B cell (primary cell): ENCODE measurements around the gene DCUN1D4. TPM values are rescaled to one million over a fixed set of nuclear protein-coding genes. Genes with fewer than 3 reads are reported as not detected.

ENCODE experiments used
- ATAC-seq: fragments of 200-7000 bp; cut with Tn5 transposase; one replicate; pipeline ENCODE4 v1.10.0; 2021; ENCODE audit warnings: low read depth, mild to moderate bottlenecking, moderate number of reproducible peaks, moderate library complexity
- CTCF ChIA-PET: fragments of 350-600 bp; sonication (Branson Sonifier 250); formaldehyde crosslinking; loops from one replicate; lab custom pipeline; 2021; ENCODE audit warnings: antibody characterized with exemption, inconsistent platforms; lab: Charles Lee
- POLR2A ChIA-PET: fragments of 350-600 bp; sonication (Branson Sonifier 250); formaldehyde crosslinking; loops from one replicate; lab custom pipeline; 2021; ENCODE audit warnings: antibody characterized with exemption; lab: Charles Lee
- DNase-seq: peaks from one replicate; pipeline ENCODE4 v3.0.0; 2013
- H2AFZ ChIP-seq: 2 replicates; pipeline ENCODE4 v1.6.1; 2012; ENCODE audit warnings: mild to moderate bottlenecking, low read depth, low read length; ENCODE audit not compliant: insufficient read depth, poor library complexity, severe bottlenecking
- H3K27ac ChIP-seq, 2 donors: 1 replicate in 1 of 2; 2 replicates in 1 of 2; pipeline ENCODE4 v1.5.1; 2012 to 2013; ENCODE audit warnings: low read length in 2 of 2, mild to moderate bottlenecking in 2 of 2, moderate library complexity in 1 of 2
- H3K27me3 ChIP-seq, 4 experiments: fragments of 200-600 bp in 1 of 4; sonication (generic) in 1 of 4; replicated peaks in 1 of 4; 1 replicate in 2 of 4; 2 replicates in 2 of 4; pipeline versions ENCODE4 v1.6.1 to v1.7.0; 2013 to 2016; ENCODE audit warnings: low read length in 3 of 4, mild to moderate bottlenecking in 2 of 4, mixed read lengths in 1 of 4, moderate library complexity in 1 of 4; ENCODE audit not compliant: insufficient read depth in 4 of 4, control insufficient read depth in 3 of 4; ENCODE audit errors: control extremely low read depth in 1 of 4
- H3K36me3 ChIP-seq, 2 experiments: replicated peaks in 1 of 2; 1 replicate in 1 of 2; 2 replicates in 1 of 2; pipeline versions ENCODE4 v1.6.1 to v1.7.1; 2013; ENCODE audit warnings: low read length in 1 of 2; ENCODE audit not compliant: insufficient read depth in 2 of 2, control insufficient read depth in 1 of 2; ENCODE audit errors: control extremely low read depth in 1 of 2, extremely low read depth in 1 of 2
- H3K4me1 ChIP-seq, 2 donors: fragments of 200-600 bp in 1 of 2; sonication (generic) in 1 of 2; 1 replicate in 1 of 2; 2 replicates in 1 of 2; pipeline versions ENCODE4 v1.5.1 to v1.6.1; 2013 to 2017; ENCODE audit warnings: low read length in 2 of 2; ENCODE audit not compliant: control insufficient read depth in 2 of 2, insufficient read depth in 2 of 2
- H3K4me2 ChIP-seq: replicated peaks from 2 replicates; pipeline ENCODE3; 2012; ENCODE audit warnings: mild to moderate bottlenecking, low read depth, low read length; ENCODE audit not compliant: poor library complexity, severe bottlenecking
- H3K4me3 ChIP-seq, 5 experiments: fragments of 200-600 bp in 1 of 5; sonication (generic) in 1 of 5; 1 replicate in 3 of 5; 2 replicates in 2 of 5; pipeline versions ENCODE4 v1.5.1 to v1.7.0; 2011 to 2016; ENCODE audit warnings: low read length in 4 of 5, mild to moderate bottlenecking in 4 of 5, low read depth in 2 of 5, control low read depth in 1 of 5, moderate library complexity in 1 of 5; ENCODE audit not compliant: insufficient read depth in 1 of 5; ENCODE audit errors: control extremely low read depth in 1 of 5, extremely low read depth in 1 of 5
- H3K79me2 ChIP-seq: fragments of 200-600 bp; sonication (generic); one replicate; pipeline ENCODE4 v1.6.0; 2016; ENCODE audit warnings: low read length; ENCODE audit not compliant: control insufficient read depth, insufficient read depth
- H3K9ac ChIP-seq: fragments of 200-600 bp; sonication (generic); 2 replicates; pipeline ENCODE4 v1.6.1; 2017; ENCODE audit warnings: mild to moderate bottlenecking, low read length, moderate library complexity
- H3K9me3 ChIP-seq, 3 donors: one replicate each; pipeline versions ENCODE4 v1.6.1 to v1.7.1; 2013; ENCODE audit warnings: low read length in 2 of 3; ENCODE audit not compliant: control insufficient read depth in 2 of 3, insufficient read depth in 1 of 3; ENCODE audit errors: control extremely low read depth in 1 of 3
- H4K20me1 ChIP-seq: 2 replicates; pipeline ENCODE4 v1.6.0; 2012; ENCODE audit warnings: mild to moderate bottlenecking, low read length; ENCODE audit not compliant: insufficient read depth, control insufficient read depth, poor library complexity, severe bottlenecking
- H3K27ac Mint-ChIP-seq: one replicate; pipeline ENCODE4 v1.8.0; 2021; ENCODE audit warnings: mixed read lengths
- H3K27me3 Mint-ChIP-seq: one replicate; pipeline ENCODE4 v1.8.0; 2021; ENCODE audit warnings: mixed read lengths
- H3K4me1 Mint-ChIP-seq: one replicate; pipeline ENCODE4 v1.8.0; 2021; ENCODE audit warnings: mixed read lengths
- H3K4me3 Mint-ChIP-seq: one replicate; pipeline ENCODE4 v1.8.0; 2021; ENCODE audit warnings: mixed read lengths
- H3K9me3 Mint-ChIP-seq: one replicate; pipeline ENCODE4 v1.8.0; 2022; ENCODE audit warnings: mixed read lengths; ENCODE audit not compliant: insufficient read depth
- CTCF ChIP-seq: fragments of 200-600 bp; IDR thresholded peaks from one replicate; pipeline ENCODE4 v1.8.0; 2022; ENCODE audit warnings: antibody characterized with exemption, mild to moderate bottlenecking
- EZH2 ChIP-seq: IDR thresholded peaks from 2 replicates; pipeline ENCODE4 v1.6.1; 2012; ENCODE audit warnings: borderline replicate concordance, low read depth, mild to moderate bottlenecking, moderate library complexity, low read length; ENCODE audit not compliant: insufficient read depth, poor library complexity, severe bottlenecking
- WGBS: methylation state at CpG from one replicate; pipeline ENCODE4 v1.1.5; 2013; ENCODE audit warnings: missing lambda C conversion rate; ENCODE audit not compliant: insufficient coverage; 5-methylcytosine and 5-hydroxymethylcytosine counted together
- intact Hi-C: fragments of 100-400 bp; cut with micrococcal nuclease; formaldehyde crosslinking; loops from one replicate; pipeline ENCODE4 v1.10.0; 2022
- polyA plus RNA-seq: library from polyadenylated mRNA; depleted of rRNA; stranded (reverse); fragments of >200 nt; gene quantifications from 2 replicates; pipeline ENCODE4 v1.2.3, GENCODE V29; 2012
- total RNA-seq, 2 donors: library from RNA; stranded (reverse); fragments of 120-200 nt in 1 of 2; gene quantifications; 1 replicate in 1 of 2; 2 replicates in 1 of 2; pipeline versions ENCODE4 v1.2.3 to v1.2.4, GENCODE V29; 2013 to 2022

Gene DCUN1D4
- total and polyA plus RNA-seq, 2 donors (not counting 1 experiment from before 2014, with no cell fraction given): 15.1 to 39.7 TPM

GRCh38 chr4:51840781-51841180 is 2.2 kb upstream of the DCUN1D4 start:
- Histone ChIP-seq H2AFZ (no peak overlapping the region), H3K4me3 (no peak overlapping the region), H3K9me3 (peaks cover 0 to 5% (median 2%) of the 10 kb centered on the region in 3 donors), H3K4me1 (peaks cover 9 to 12% of the 10 kb centered on the region in 2 donors), H3K36me3 (no peaks in the 10 kb centered on the region), H4K20me1 (no peaks in the 10 kb centered on the region), H3K79me2 (peaks cover 9% of the 10 kb centered on the region), H3K4me2 (no peak overlapping the region), H3K27ac (no peak overlapping the region), H3K9ac (no peak overlapping the region), H3K27me3 (no peaks in the 10 kb centered on the region)
- ATAC-seq: no peak
- intact Hi-C loops: loop anchor here (5.0 kb wide), 1 partner anchor 57 kb away; no protein-coding TSS in a partner anchor
- Mint-ChIP-seq H3K4me3 (no peak overlapping the region), H3K4me1 (peaks cover 11% of the 10 kb centered on the region), H3K9me3 (no peaks in the 10 kb centered on the region), H3K27ac (no peak overlapping the region), H3K27me3 (peaks cover 10% of the 10 kb centered on the region)
- no CpG with 5 or more reads among the region's 4 CpGs for WGBS
- DNase-seq: no peak
- ChIA-PET POLR2A (no interaction called here), CTCF (interaction anchor here (2.1 to 3.1 kb wide), 2 partner anchors 8 to 185 kb away, joined by 6 to 20 read pairs; no protein-coding TSS in a partner anchor)
- TF ChIP-seq EZH2: no peak
- TF ChIP-seq CTCF: no peak

GRCh38 chr4:51842167-51842553 is 793 bp upstream of the DCUN1D4 start:
- no peak for DNase-seq
- H3K4me3 ChIP-seq: peak overlapping the region; percentile 67 to 85 (median 71)
- peaks cover 0 to 5% (median 2%) of the 10 kb centered on the region in 3 donors for H3K9me3 ChIP-seq
- no peaks in the 10 kb centered on the region for H3K27me3 ChIP-seq
- ChIA-PET POLR2A (interaction anchor here (1.1 kb wide), 1 partner anchor 871 kb away, joined by 3 read pairs; no protein-coding TSS in a partner anchor), CTCF (interaction anchor here (0.9 to 3.1 kb wide), 5 partner anchors 10 to 185 kb away, joined by 3 to 20 read pairs (median 3); no protein-coding TSS in a partner anchor)
- Mint-ChIP-seq H3K27ac (peak overlapping the region; percentile 95), H3K27me3 (no peaks in the 10 kb centered on the region), H3K4me1 (peaks cover 11% of the 10 kb centered on the region), H3K4me3 (peak overlapping the region; percentile 94), H3K9me3 (no peaks in the 10 kb centered on the region)
- WGBS: 2% methylated on average over 20 of the region's 20 CpGs
- no peaks in the 10 kb centered on the region for H4K20me1 ChIP-seq
- intact Hi-C loops: loop anchor here (5.0 kb wide), 1 partner anchor 55 kb away; no protein-coding TSS in a partner anchor
- no peak for TF ChIP-seq EZH2
- no peak for TF ChIP-seq CTCF
- no peak overlapping the region for H3K27ac ChIP-seq
- peak overlapping the region; percentile 97 for H3K4me2 ChIP-seq
- no peak for ATAC-seq
- H2AFZ ChIP-seq: peak overlapping the region; percentile 93
- peaks cover 9% of the 10 kb centered on the region for H3K79me2 ChIP-seq
- H3K9ac ChIP-seq: peak overlapping the region; percentile 71
- H3K36me3 ChIP-seq: no peaks in the 10 kb centered on the region
- peaks cover 9 to 12% of the 10 kb centered on the region in 2 donors for H3K4me1 ChIP-seq
